HepG2 (cell line): ENCODE results near the gene CYB5A. TPM values are rescaled to one million over a fixed set of nuclear protein-coding genes. Genes with fewer than 3 reads are reported as not detected.

Source experiments
- ATAC-seq: fragments of 200-7000 bp; cut with Tn5 transposase; 3 replicates; pipeline ENCODE4 v1.9.1; 2020; ENCODE audit warnings: mild to moderate bottlenecking, moderate library complexity
- BruUV-seq: library from RNA; stranded (reverse); fragments of 400-500 nt; replicated peaks from 2 replicates; lab custom pipeline; 2021; lab: Mats Ljungman, UMichigan
- CTCF ChIA-PET: fragments of 300-600 bp; formaldehyde crosslinking; extraction: SDS; loops from one replicate; lab custom pipeline; 2021; ENCODE audit warnings: low total read pairs, inconsistent platforms, low intra/inter-chr PET ratio; lab: Yijun Ruan, JAX
- POLR2A ChIA-PET: fragments of 350-600 bp; sonication (Branson Sonifier 250); formaldehyde crosslinking; loops from one replicate; lab custom pipeline; 2020; ENCODE audit warnings: antibody characterized with exemption, inconsistent platforms; lab: Yijun Ruan, JAX
- DNase-seq: peaks from one replicate; pipeline ENCODE4 v3.0.0-alpha.2; 2015; ENCODE audit warnings: low spot score
- FAIRE-seq: peaks from 3 replicates; lab custom pipeline; 2011; peaks lifted over from hg19 to GRCh38; lab: Jason Lieb, UNC
- H2AFZ ChIP-seq: one replicate; pipeline ENCODE4 v1.6.1; 2011; ENCODE audit warnings: low read length, inconsistent platforms
- H3K27ac ChIP-seq: fragments of 300-600 bp; 3 replicates; pipeline ENCODE4 v1.8.0; 2011; ENCODE audit warnings: mixed run types, mild to moderate bottlenecking, mixed read lengths, low read length, inconsistent platforms; ENCODE audit not compliant: insufficient read depth; ENCODE audit errors: extremely low read length
- H3K27me3 ChIP-seq, 2 experiments: fragments of 200-600 bp in 1 of 2; 2 replicates in 1 of 2; 3 replicates in 1 of 2; pipeline versions ENCODE4 v1.6.0 to v1.8.0; 2011; ENCODE audit warnings: low read length in 2 of 2, mild to moderate bottlenecking in 2 of 2, moderate library complexity in 2 of 2, inconsistent platforms in 1 of 2; ENCODE audit not compliant: insufficient read depth in 2 of 2, control insufficient read depth in 1 of 2
- H3K36me3 ChIP-seq, 2 experiments: fragments of 200-600 bp in 1 of 2; replicated peaks in 1 of 2; 2 replicates in 1 of 2; 3 replicates in 1 of 2; pipeline versions ENCODE4 v1.5.1 to v1.8.0; 2011; ENCODE audit warnings: low read length in 2 of 2, inconsistent platforms in 1 of 2; ENCODE audit not compliant: insufficient read depth in 2 of 2, control insufficient read depth in 1 of 2
- H3K4me1 ChIP-seq: 2 replicates; pipeline ENCODE4 v1.5.1; 2012; ENCODE audit warnings: low read length, inconsistent platforms; ENCODE audit not compliant: insufficient read depth
- H3K4me2 ChIP-seq: 2 replicates; pipeline ENCODE4 v1.6.0; 2011; ENCODE audit warnings: low read depth, low read length, inconsistent platforms
- H3K4me3 ChIP-seq, 3 experiments: fragments of 200-600 bp in 1 of 3; sonication (generic), shearing (Covaris generic) in 1 of 3; replicated peaks in 1 of 3; 2 replicates each; pipeline ENCODE4 v1.5.1; 2011 to 2016; ENCODE audit warnings: low read length in 3 of 3, inconsistent platforms in 2 of 3, low read depth in 2 of 3, mild to moderate bottlenecking in 2 of 3, control low read depth in 1 of 3, mixed read lengths in 1 of 3; ENCODE audit not compliant: insufficient read depth in 1 of 3
- H3K79me2 ChIP-seq: one replicate; pipeline ENCODE4 v1.6.1; 2011; ENCODE audit warnings: low read length, inconsistent platforms; ENCODE audit not compliant: insufficient read depth
- H3K9ac ChIP-seq: 2 replicates; pipeline ENCODE4 v1.6.0; 2011; ENCODE audit warnings: mild to moderate bottlenecking, low read depth, low read length, inconsistent platforms; ENCODE audit not compliant: insufficient read depth
- H3K9me3 ChIP-seq: 2 replicates; pipeline ENCODE4 v1.5.1; 2012; ENCODE audit warnings: mild to moderate bottlenecking, low read length
- H4K20me1 ChIP-seq: 2 replicates; pipeline ENCODE4 v1.6.0; 2011; ENCODE audit warnings: inconsistent platforms, mild to moderate bottlenecking, low read length, moderate library complexity; ENCODE audit not compliant: insufficient read depth
- BCL6 ChIP-seq: IDR thresholded peaks from 2 replicates; pipeline ENCODE4 v1.6.1; 2016; ENCODE audit warnings: missing genetic modification reagents, missing compliant biosample characterization
- ESRRA ChIP-seq: sonication (generic); formaldehyde crosslinking; IDR thresholded peaks from 2 replicates; pipeline ENCODE4 v1.5.1; 2020; ENCODE audit warnings: mild to moderate bottlenecking, low read depth, missing genetic modification reagents
- HNF4A ChIP-seq: sonication (generic); formaldehyde crosslinking; IDR thresholded peaks from 2 replicates; pipeline ENCODE4 v1.4.0; 2020; ENCODE audit warnings: missing genetic modification reagents
- IKZF4 ChIP-seq: sonication (generic); formaldehyde crosslinking; IDR thresholded peaks from 2 replicates; pipeline ENCODE4 v1.5.1; 2020; ENCODE audit warnings: borderline replicate concordance, mild to moderate bottlenecking, low read depth, missing genetic modification reagents; ENCODE audit errors: not compliant biosample characterization
- KAT2B ChIP-seq: fragments of 150-350 bp; IDR thresholded peaks from 2 replicates; pipeline ENCODE4 v1.6.1; 2014; ENCODE audit warnings: low read depth, low read length, borderline replicate concordance
- KDM6A ChIP-seq: IDR thresholded peaks from 2 replicates; pipeline ENCODE4 v1.6.1; 2016; ENCODE audit warnings: low read depth
- MAFK ChIP-seq, 2 experiments: IDR thresholded peaks in 1 of 2; conservative IDR thresholded peaks in 1 of 2; 2 replicates each; pipeline ENCODE4 v1.6.1; 2011; ENCODE audit warnings: improper control_type of control experiment in 2 of 2, low read length in 2 of 2
- MED8 ChIP-seq: sonication (generic); formaldehyde crosslinking; IDR thresholded peaks from 2 replicates; pipeline ENCODE4 v1.8.1; 2023; ENCODE audit warnings: mild to moderate bottlenecking, missing genetic modification reagents; ENCODE audit not compliant: insufficient replicate concordance
- POGZ ChIP-seq: sonication (generic); formaldehyde crosslinking; IDR thresholded peaks from 2 replicates; pipeline ENCODE4 v1.4.0; 2020; ENCODE audit warnings: mild to moderate bottlenecking, missing genetic modification reagents
- ZNF20 ChIP-seq: sonication (generic); formaldehyde crosslinking; IDR thresholded peaks from 2 replicates; pipeline ENCODE4 v1.4.0; 2020; ENCODE audit warnings: mild to moderate bottlenecking, moderate library complexity, missing genetic modification reagents
- ZNF230 ChIP-seq: sonication (generic); formaldehyde crosslinking; IDR thresholded peaks from 2 replicates; pipeline ENCODE4 v1.4.0; 2020; ENCODE audit warnings: mild to moderate bottlenecking, missing genetic modification reagents
- ZNF703 ChIP-seq: sonication (generic); formaldehyde crosslinking; IDR thresholded peaks from 2 replicates; pipeline ENCODE4 v1.5.1; 2020; ENCODE audit warnings: missing genetic modification reagents, mild to moderate bottlenecking, moderate library complexity, borderline replicate concordance
- ZNF749 ChIP-seq: sonication (generic); formaldehyde crosslinking; IDR thresholded peaks from 2 replicates; pipeline ENCODE4 v1.8.0; 2022; ENCODE audit warnings: mild to moderate bottlenecking, missing genetic modification reagents, moderate library complexity, borderline replicate concordance
- WGBS: methylation state at CpG from one replicate; pipeline ENCODE4 v1.1.6; 2017; ENCODE audit warnings: low lambda C conversion rate; 5-methylcytosine and 5-hydroxymethylcytosine counted together
- in situ Hi-C: cut with HindIII; loops from 2 replicates; pipeline ENCODE4 v1.10.0; 2017; ENCODE audit warnings: low pct_unique_long_range_greater_than_20kb; ENCODE audit not compliant: extremely low pct_ligation_motif_present
- intact Hi-C: fragments of 100-400 bp; cut with micrococcal nuclease; formaldehyde crosslinking; loops from one replicate; pipeline ENCODE4 v1.10.0; 2022; ENCODE audit not compliant: unreplicated experiment
- polyA plus RNA-seq, 8 experiments: library from polyadenylated mRNA; depleted of rRNA in 3 of 8; stranded (reverse) in 7 of 8; unstranded in 1 of 8; fragments of >200 nt; fragmentation: Illumina TruSeq in 4 of 8; extraction: Trizol in 4 of 8; gene quantifications; 2 replicates each; pipeline versions ENCODE4 v1.2.1 to v1.2.3, GENCODE V29; 2011 to 2016; ENCODE audit warnings: low read depth in 4 of 8, missing spikeins in 1 of 8, mixed read lengths in 1 of 8; ENCODE audit not compliant: insufficient read depth in 1 of 8
- total RNA-seq, 5 experiments: library from RNA; depleted of rRNA; stranded (reverse); fragments of >200 nt; fragmentation: Illumina TruSeq; extraction: Trizol; gene quantifications; 2 replicates each; pipeline ENCODE4 v1.2.3, GENCODE V29; 2016; ENCODE audit warnings: low read depth in 1 of 5
- TF ChIP-seq, protein P1 (sequence below): IDR thresholded peaks from 2 replicates; pipeline ENCODE4 v1.6.1; 2012; ENCODE audit warnings: inconsistent platforms
- TF ChIP-seq, protein P2 (sequence below): sonication (generic); formaldehyde crosslinking; IDR thresholded peaks from 2 replicates; pipeline ENCODE4 v1.4.0; 2020; ENCODE audit warnings: missing genetic modification reagents, mild to moderate bottlenecking, borderline replicate concordance
- TF ChIP-seq, protein P3 (sequence below): sonication (generic); formaldehyde crosslinking; conservative IDR thresholded peaks from 2 replicates; pipeline ENCODE4 v1.8.0; 2022; ENCODE audit warnings: mild to moderate bottlenecking, moderate library complexity, missing genetic modification reagents

Gene CYB5A
- total and polyA plus RNA-seq, 2 of the 13 experiments (the other 11 are each of a cell fraction or from before 2014, with no cell fraction given) = 215 to 356 TPM

DNA sequence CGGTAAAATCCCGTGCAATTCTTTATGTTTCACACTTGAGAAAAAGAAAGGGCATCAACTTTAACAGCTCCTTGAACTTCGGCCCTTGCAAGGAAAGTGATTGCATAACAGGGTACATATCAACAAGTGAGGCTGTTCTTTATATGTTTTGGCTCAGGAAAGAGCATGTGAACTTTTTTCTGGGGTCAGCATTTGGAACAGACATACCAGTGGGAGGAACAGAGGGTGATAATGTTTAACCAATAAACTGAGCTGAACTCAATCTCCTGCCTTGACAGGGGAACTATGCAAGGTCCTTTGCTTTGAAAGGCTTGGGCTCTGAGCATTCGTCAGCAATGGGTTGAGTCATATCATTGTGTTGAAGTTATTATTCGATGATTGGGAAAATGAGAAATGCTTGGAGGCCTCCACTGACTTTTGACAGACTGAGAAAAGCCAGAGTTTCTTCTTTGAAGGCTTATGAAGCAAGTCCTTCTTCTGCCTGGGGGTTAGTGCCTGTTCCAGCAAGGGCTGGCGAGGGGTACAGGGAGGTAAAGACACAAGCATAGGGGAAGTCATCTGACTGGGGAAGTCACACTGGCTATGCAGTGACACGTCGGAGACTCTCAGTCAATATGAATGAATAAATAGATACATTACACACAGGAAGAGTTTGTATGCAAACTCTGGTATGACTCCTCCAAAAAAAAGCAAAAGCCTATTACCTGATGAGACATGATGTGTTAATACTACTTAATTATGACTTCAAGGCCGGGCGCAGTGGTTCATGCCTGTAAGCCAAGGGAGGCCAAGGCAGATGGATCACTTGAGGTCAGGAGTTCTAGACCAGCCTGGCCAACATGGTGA is 57.2 kb downstream of the CYB5A start (continued):
- TF ChIP-seq POGZ (peak; percentile 77; the same call in 1 of the 2 replicates), ZNF749 (CRISPR knock-in tag) (no peak; the same call in 1 of the 2 replicates), HNF4A (CRISPR knock-in tag) (peak; percentile 99), BCL6 (CRISPR knock-in tag) (peak; percentile 89), ZNF230 (CRISPR knock-in tag) (no peak), MAFK (conservative IDR thresholded peaks at IDR 0.05 in 1 of 2, IDR thresholded peaks at IDR 0.05 in 1 of 2; ENCODE audit: low read length in 2 of 2) (peak; percentile 53 to 75; a peak in 3 of 4 replicates), KDM6A (CRISPR knock-in tag) (peak; percentile 89), KAT2B (no peak)
- TF ChIP-seq, protein P1, sequence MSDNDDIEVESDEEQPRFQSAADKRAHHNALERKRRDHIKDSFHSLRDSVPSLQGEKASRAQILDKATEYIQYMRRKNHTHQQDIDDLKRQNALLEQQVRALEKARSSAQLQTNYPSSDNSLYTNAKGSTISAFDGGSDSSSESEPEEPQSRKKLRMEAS = peak; percentile 55
- TF ChIP-seq, protein P2, sequence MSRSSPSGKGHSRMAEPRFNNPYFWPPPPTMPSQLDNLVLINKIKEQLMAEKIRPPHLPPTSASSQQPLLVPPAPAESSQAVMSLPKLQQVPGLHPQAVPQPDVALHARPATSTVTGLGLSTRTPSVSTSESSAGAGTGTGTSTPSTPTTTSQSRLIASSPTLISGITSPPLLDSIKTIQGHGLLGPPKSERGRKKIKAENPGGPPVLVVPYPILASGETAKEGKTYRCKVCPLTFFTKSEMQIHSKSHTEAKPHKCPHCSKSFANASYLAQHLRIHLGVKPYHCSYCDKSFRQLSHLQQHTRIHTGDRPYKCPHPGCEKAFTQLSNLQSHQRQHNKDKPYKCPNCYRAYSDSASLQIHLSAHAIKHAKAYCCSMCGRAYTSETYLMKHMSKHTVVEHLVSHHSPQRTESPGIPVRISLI (CRISPR knock-in tag) = peak; percentile 92; the same call in 1 of the 2 replicates

DNA sequence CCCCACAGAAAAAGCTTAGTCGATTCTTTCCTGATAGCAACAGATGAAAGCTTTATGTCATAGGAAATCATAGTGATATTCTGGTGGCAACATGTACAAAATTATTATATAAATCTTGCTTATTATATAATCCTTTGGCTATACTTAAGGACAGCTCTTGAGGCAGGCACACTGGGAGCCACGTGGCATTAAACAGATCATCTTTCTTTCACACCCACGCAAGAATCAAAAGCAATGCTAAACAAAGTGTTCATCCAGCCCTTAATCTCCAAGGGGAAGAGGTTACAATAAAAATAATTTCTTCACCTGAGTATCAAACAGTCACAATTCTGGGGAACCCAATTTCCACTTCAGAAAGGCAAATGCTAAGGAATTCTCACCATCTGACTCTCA is 57.8 kb downstream of the CYB5A start:
- no peaks in the 10 kb centered on the region for H3K9me3 ChIP-seq
- intact Hi-C loops = loop anchor here (1.0 to 5.0 kb wide), 4 partner anchors 8 to 33 kb away; no protein-coding TSS in a partner anchor
- ATAC-seq (peak; percentile 9), FAIRE-seq (no peak), DNase-seq (no peak)
- no peak overlapping the region; a peak in 1 of 6 replicates for H3K4me3 ChIP-seq
- no peaks in the 10 kb centered on the region for H4K20me1 ChIP-seq
- H3K4me1 ChIP-seq = peaks cover 69% of the 10 kb centered on the region
- H3K79me2 ChIP-seq = no peaks in the 10 kb centered on the region
- peak overlapping the region; percentile 98 for H3K27ac ChIP-seq
- TF ChIP-seq ESRRA (CRISPR knock-in tag) = 0 out of 2 replicates have a peak, but pooled peaks have one; percentile 20
- TF ChIP-seq, protein P3, sequence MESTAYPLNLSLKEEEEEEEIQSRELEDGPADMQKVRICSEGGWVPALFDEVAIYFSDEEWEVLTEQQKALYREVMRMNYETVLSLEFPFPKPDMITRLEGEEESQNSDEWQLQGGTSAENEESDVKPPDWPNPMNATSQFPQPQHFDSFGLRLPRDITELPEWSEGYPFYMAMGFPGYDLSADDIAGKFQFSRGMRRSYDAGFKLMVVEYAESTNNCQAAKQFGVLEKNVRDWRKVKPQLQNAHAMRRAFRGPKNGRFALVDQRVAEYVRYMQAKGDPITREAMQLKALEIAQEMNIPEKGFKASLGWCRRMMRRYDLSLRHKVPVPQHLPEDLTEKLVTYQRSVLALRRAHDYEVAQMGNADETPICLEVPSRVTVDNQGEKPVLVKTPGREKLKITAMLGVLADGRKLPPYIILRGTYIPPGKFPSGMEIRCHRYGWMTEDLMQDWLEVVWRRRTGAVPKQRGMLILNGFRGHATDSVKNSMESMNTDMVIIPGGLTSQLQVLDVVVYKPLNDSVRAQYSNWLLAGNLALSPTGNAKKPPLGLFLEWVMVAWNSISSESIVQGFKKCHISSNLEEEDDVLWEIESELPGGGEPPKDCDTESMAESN (CRISPR knock-in tag) = 0 out of 2 replicates have a peak, but pooled peaks have one; percentile 8
- TF ChIP-seq ZNF703 (CRISPR knock-in tag) = 0 out of 2 replicates have a peak, but pooled peaks have one; percentile 34
- TF ChIP-seq MED8 = peak; percentile 9
- no peak for TF ChIP-seq IKZF4 (CRISPR knock-in tag)
- TF ChIP-seq ZNF20 (CRISPR knock-in tag) = 0 out of 2 replicates have a peak, but pooled peaks have one; percentile 17
- H3K9ac ChIP-seq = peak overlapping the region; percentile 48
- CTCF ChIA-PET = no interaction called here
- POLR2A ChIA-PET = interaction anchor here (0.7 to 3.1 kb wide), 10 partner anchors 8 to 308 kb away, joined by 3 to 20 read pairs (median 6); partner anchors contain the start of genes CNDP2 and CYB5A
- 13% methylated on average over 3 of the region's 3 CpGs for WGBS
- no peaks in the 10 kb centered on the region for H3K27me3 ChIP-seq
- H2AFZ ChIP-seq = no peak overlapping the region
- peak overlapping the region; percentile 71 for H3K4me2 ChIP-seq
- in situ Hi-C loops = no loop called here
- no peaks in the 10 kb centered on the region for H3K36me3 ChIP-seq
- TSS peak; percentile 93 for BruUV-seq
